Right renal cortex interstitium (tissue), 3 donors: Measurements from ENCODE around the gene NGB. TPM values are rescaled to one million over a fixed set of nuclear protein-coding genes. Genes with fewer than 3 reads are reported as not detected.

Experiments
- DNase-seq, 3 donors: peaks; one replicate each; pipeline ENCODE4 v3.0.0-alpha.2; 2013; ENCODE audit warnings: low read depth in 3 of 3, low spot score in 2 of 3
- polyA plus RNA-seq, 3 donors: library from polyadenylated mRNA; unstranded; fragments of 120-200 nt; gene quantifications; one replicate each; pipeline ENCODE4 v1.2.1, GENCODE V29; 2013; ENCODE audit not compliant: insufficient read length in 3 of 3

NGB gene
- polyA plus RNA-seq, 3 donors: not detected

GRCh38 chr14:77265561-77266335, 5.3 kb downstream of the NGB start:
- no peak for DNase-seq

GRCh38 chr14:77265187-77265515, 5.9 kb downstream of the NGB start:
- DNase-seq: no peak

- DNase-seq: no peak
Measured at GRCh38 chr14:77264466-77265186, 6.4 kb downstream of the NGB start.

GRCh38 chr14:77260631-77261030, 10.4 kb downstream of the NGB start:
- no peak for DNase-seq

GRCh38 chr14:77260199-77260598, 10.8 kb downstream of the NGB start:
- no peak for DNase-seq

- no peak for DNase-seq
Measured at GRCh38 chr14:77259025-77259715, 11.8 kb downstream of the NGB start.

GRCh38 chr14:77258566-77258965, 12.4 kb downstream of the NGB start:
- no peak for DNase-seq

- no peak for DNase-seq
Measured at GRCh38 chr14:77257700-77258099, 13.3 kb downstream of the NGB start.

GRCh38 chr14:77256694-77257093, 14.3 kb downstream of the NGB start:
- DNase-seq: no peak

- no peak for DNase-seq
Measured at GRCh38 chr14:77253333-77254190, 17.4 kb downstream of the NGB start.

GRCh38 chr14:77251870-77252269, 19.1 kb downstream of the NGB start:
- DNase-seq: no peak

- no peak for DNase-seq
Measured at GRCh38 chr14:77250927-77251326, 20.1 kb downstream of the NGB start.

- DNase-seq: no peak
Measured at GRCh38 chr14:77249286-77249685, 21.7 kb downstream of the NGB start.

GRCh38 chr14:77248666-77249065, 22.3 kb downstream of the NGB start:
- DNase-seq: no peak

GRCh38 chr14:77246784-77247183, 24.2 kb downstream of the NGB start:
- DNase-seq: no peak

GRCh38 chr14:77245820-77246219, 25.2 kb downstream of the NGB start:
- DNase-seq: no peak

- DNase-seq: no peak
Measured at GRCh38 chr14:77243853-77244252, 27.2 kb downstream of the NGB start.

GRCh38 chr14:77242752-77243151, 28.3 kb downstream of the NGB start:
- no peak for DNase-seq

GRCh38 chr14:77241955-77242354, 29.1 kb downstream of the NGB start:
- peak in 1 of 3 donors; percentile 3 for DNase-seq

GRCh38 chr14:77240336-77240915, 30.6 kb downstream of the NGB start:
- DNase-seq: no peak
